Lower lobe of right lung (tissue), 2 donors: ENCODE results near the gene XPO4. TPM values are rescaled to one million over a fixed set of nuclear protein-coding genes. Genes with fewer than 3 reads are reported as not detected.
A peak's percentile ranks its signal among the peaks of the same experiment; 100 is the strongest.

Experiments used
- ATAC-seq, 2 donors: fragments of 200-7000 bp; cut with Tn5 transposase; one replicate each; pipeline ENCODE4 v1.9.1; 2020 to 2022; ENCODE audit warnings: mild to moderate bottlenecking in 2 of 2, moderate library complexity in 2 of 2
- DNase-seq: peaks from one replicate; pipeline ENCODE4 v3.0.0-alpha.2; 2020
- H3K27ac ChIP-seq: fragments of 200-600 bp; one replicate; pipeline ENCODE4 v1.8.0; 2022
- H3K27me3 ChIP-seq: fragments of 200-600 bp; one replicate; pipeline ENCODE4 v1.8.0; 2022; ENCODE audit warnings: low read depth
- H3K36me3 ChIP-seq: fragments of 200-600 bp; one replicate; pipeline ENCODE4 v1.8.0; 2022; ENCODE audit warnings: mild to moderate bottlenecking
- H3K4me1 ChIP-seq: fragments of 200-600 bp; one replicate; pipeline ENCODE4 v1.8.0; 2022
- H3K4me3 ChIP-seq: fragments of 200-600 bp; one replicate; pipeline ENCODE4 v1.8.0; 2022; ENCODE audit warnings: mild to moderate bottlenecking
- H3K9me3 ChIP-seq: fragments of 200-600 bp; one replicate; pipeline ENCODE4 v1.8.0; 2022
- CTCF ChIP-seq: fragments of 200-600 bp; IDR thresholded peaks from one replicate; pipeline ENCODE4 v1.8.0; 2022; ENCODE audit warnings: antibody characterized with exemption, mild to moderate bottlenecking
- intact Hi-C: fragments of 100-400 bp; cut with DNase I; formaldehyde crosslinking; loops from one replicate; pipeline ENCODE4 v1.11.0; 2022
- total RNA-seq: library from RNA; stranded (reverse); fragmentation: NEBNext Ultra II Directional; extraction: Animal tissue kit (Norgen Biotek cat#: 25700); gene quantifications from one replicate; pipeline ENCODE4 v1.2.1, GENCODE V29; 2021
- donor health status: DM: no; HTN: yes; CAD: no; lungs with severe emphysema.

XPO4 gene
- total RNA-seq, 1 donor from 2014 or later = 17.1 TPM

- intact Hi-C loops = no loop called here
- peak; percentile 97 to 98 for ATAC-seq
- Histone ChIP-seq H3K9me3 (no peaks in the 10 kb centered on the region), H3K4me1 (peaks cover 25% of the 10 kb centered on the region), H3K36me3 (peaks cover 10% of the 10 kb centered on the region), H3K27me3 (no peaks in the 10 kb centered on the region), H3K27ac (peak overlapping the region; percentile 59), H3K4me3 (no peak overlapping the region)
- no peak for TF ChIP-seq CTCF
- DNase-seq = peak; percentile 85
These were observed 88.2 kb downstream of the XPO4 start for GRCh38 chr13:20814224-20814910.

- Histone ChIP-seq H3K36me3 (peaks cover 22% of the 10 kb centered on the region), H3K27me3 (no peaks in the 10 kb centered on the region), H3K4me3 (no peak overlapping the region), H3K9me3 (no peaks in the 10 kb centered on the region), H3K4me1 (peaks cover 25% of the 10 kb centered on the region), H3K27ac (peak overlapping the region; percentile 18)
- ATAC-seq (no peak), DNase-seq (no peak)
- intact Hi-C loops = no loop called here
- no peak for TF ChIP-seq CTCF
These were observed 89.7 kb downstream of the XPO4 start for GRCh38 chr13:20812890-20813289.

GRCh38 chr13:20810808-20811207, 91.7 kb downstream of the XPO4 start:
- no peak for ATAC-seq
- intact Hi-C loops = no loop called here
- no peak overlapping the region for H3K27ac ChIP-seq
- DNase-seq = no peak
- H3K36me3 ChIP-seq = peaks cover 35% of the 10 kb centered on the region
- no peak overlapping the region for H3K4me3 ChIP-seq
- no peaks in the 10 kb centered on the region for H3K27me3 ChIP-seq
- peaks cover 25% of the 10 kb centered on the region for H3K4me1 ChIP-seq
- TF ChIP-seq CTCF = no peak
- H3K9me3 ChIP-seq = no peaks in the 10 kb centered on the region

- H3K27ac ChIP-seq = no peak overlapping the region
- intact Hi-C loops = no loop called here
- ATAC-seq = peak; percentile 68
- no peaks in the 10 kb centered on the region for H3K9me3 ChIP-seq
- no peak for DNase-seq
- no peak overlapping the region for H3K4me3 ChIP-seq
- peaks cover 12% of the 10 kb centered on the region for H3K4me1 ChIP-seq
- H3K36me3 ChIP-seq = peaks cover 35% of the 10 kb centered on the region
- no peak for TF ChIP-seq CTCF
- H3K27me3 ChIP-seq = no peaks in the 10 kb centered on the region
These were observed 93.7 kb downstream of the XPO4 start for GRCh38 chr13:20808874-20809273.

GRCh38 chr13:20803180-20803965, 99.2 kb downstream of the XPO4 start:
- Histone ChIP-seq H3K27ac (no peak overlapping the region), H3K27me3 (no peaks in the 10 kb centered on the region), H3K4me1 (no peaks in the 10 kb centered on the region), H3K9me3 (no peaks in the 10 kb centered on the region), H3K4me3 (no peak overlapping the region), H3K36me3 (peaks cover 33% of the 10 kb centered on the region)
- no peak for ATAC-seq
- intact Hi-C loops = no loop called here
- no peak for TF ChIP-seq CTCF
- DNase-seq = no peak
